ENCODE results near the gene GLS2. TPM values are rescaled to one million over a fixed set of nuclear protein-coding genes. Genes with fewer than 3 reads are reported as not detected.
A peak's percentile ranks its signal among the peaks of the same experiment; 100 is the strongest.
"Not testable (repeated sequence)": the region's sequence is repeated elsewhere in the genome, so short reads cannot be mapped to it uniquely, and the experiment has no call there.

The GLS2 gene
- total RNA-seq, 3 donors from 2014 or later = 0.51 to 1.5 (median 1.2) TPM

DNA sequence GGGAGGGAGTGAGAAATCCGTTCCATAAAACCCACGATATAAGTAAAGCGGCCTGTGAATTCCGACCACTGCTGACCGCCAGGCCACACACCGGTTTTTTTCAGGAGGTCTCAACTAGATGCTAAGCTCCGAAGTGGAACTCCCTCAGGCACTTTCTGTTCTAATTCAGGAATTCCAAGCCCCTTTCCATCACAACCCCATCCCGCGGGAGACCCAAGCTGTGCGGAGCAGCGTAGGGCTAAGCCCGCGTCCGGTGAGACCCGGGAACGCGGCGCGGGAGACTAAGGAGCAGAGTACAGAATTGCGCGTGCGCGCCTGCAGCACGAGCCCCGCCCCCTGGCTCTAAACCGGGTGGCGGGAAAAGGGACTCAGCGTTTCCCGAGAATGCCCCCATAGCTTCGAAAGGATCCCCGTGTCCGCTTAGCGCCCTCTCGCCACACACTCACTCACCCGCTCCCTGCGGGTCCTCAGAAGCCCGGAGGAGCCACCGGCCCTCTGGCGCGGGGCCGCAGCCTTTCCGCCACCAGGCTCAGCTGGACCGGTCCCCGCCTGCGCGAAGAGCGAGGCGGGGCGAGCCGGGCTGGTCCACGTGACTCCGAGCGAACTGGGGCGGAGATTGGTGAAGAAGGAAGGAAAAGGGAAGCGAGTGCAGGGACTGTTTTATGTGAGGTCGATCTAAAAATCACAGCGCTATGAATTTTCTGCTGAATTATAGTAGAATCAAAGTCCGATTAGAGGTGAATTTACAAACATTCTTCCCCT, 38.9 kb downstream of the GLS2 start, which contains the start of gene TIMELESS:
Gene TIMELESS (minus strand): TSS at position 567 of the 762 bp plus-strand sequence. CDS start 15,256 bp downstream, outside the sequence.
- Histone ChIP-seq H3K4me1 (ENCODE audit: low read depth) (peaks cover 5% of the 10 kb centered on the region), H3K36me3 (ENCODE audit: low read depth) (no peaks in the 10 kb centered on the region), H3K9me3 (no peaks in the 10 kb centered on the region), H3K4me3 (peak within 1 kb of the TSS; percentile 63)
- TF ChIP-seq, protein P1, sequence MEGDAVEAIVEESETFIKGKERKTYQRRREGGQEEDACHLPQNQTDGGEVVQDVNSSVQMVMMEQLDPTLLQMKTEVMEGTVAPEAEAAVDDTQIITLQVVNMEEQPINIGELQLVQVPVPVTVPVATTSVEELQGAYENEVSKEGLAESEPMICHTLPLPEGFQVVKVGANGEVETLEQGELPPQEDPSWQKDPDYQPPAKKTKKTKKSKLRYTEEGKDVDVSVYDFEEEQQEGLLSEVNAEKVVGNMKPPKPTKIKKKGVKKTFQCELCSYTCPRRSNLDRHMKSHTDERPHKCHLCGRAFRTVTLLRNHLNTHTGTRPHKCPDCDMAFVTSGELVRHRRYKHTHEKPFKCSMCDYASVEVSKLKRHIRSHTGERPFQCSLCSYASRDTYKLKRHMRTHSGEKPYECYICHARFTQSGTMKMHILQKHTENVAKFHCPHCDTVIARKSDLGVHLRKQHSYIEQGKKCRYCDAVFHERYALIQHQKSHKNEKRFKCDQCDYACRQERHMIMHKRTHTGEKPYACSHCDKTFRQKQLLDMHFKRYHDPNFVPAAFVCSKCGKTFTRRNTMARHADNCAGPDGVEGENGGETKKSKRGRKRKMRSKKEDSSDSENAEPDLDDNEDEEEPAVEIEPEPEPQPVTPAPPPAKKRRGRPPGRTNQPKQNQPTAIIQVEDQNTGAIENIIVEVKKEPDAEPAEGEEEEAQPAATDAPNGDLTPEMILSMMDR (IDR thresholded peaks at IDR 0.05) = no peak
- intact Hi-C loops (cut with DNase I, micrococcal nuclease) = no loop called here
- DNase-seq (peak; percentile 89 to 93 (median 93)), ATAC-seq (peak; percentile 99)

DNA sequence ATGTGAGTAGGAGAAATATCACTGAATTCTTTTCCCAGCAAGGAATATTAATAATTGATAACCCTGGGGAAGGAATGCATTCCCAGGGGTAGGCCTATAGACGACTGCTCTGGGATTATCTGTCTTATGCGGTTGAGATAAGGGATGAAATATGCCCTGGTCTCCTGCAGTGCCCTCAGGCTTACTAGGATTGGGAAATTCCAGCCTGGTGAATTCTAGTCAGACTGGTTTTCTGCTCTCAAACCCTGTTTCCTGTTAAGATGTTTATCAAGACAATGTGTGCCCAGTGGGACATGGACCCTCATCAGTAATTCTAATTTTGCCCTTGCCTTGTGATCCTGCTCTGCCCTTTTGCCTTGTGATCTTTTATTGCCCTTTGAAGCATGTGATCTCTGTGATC, 44.8 kb downstream of the GLS2 start:
- DNase-seq; ATAC-seq; H3K4me3 ChIP-seq; H3K4me1 ChIP-seq (ENCODE audit: low read depth); H3K9me3 ChIP-seq; intact Hi-C loops (cut with DNase I, micrococcal nuclease); H3K36me3 ChIP-seq (ENCODE audit: low read depth): not testable (repeated sequence)

DNA sequence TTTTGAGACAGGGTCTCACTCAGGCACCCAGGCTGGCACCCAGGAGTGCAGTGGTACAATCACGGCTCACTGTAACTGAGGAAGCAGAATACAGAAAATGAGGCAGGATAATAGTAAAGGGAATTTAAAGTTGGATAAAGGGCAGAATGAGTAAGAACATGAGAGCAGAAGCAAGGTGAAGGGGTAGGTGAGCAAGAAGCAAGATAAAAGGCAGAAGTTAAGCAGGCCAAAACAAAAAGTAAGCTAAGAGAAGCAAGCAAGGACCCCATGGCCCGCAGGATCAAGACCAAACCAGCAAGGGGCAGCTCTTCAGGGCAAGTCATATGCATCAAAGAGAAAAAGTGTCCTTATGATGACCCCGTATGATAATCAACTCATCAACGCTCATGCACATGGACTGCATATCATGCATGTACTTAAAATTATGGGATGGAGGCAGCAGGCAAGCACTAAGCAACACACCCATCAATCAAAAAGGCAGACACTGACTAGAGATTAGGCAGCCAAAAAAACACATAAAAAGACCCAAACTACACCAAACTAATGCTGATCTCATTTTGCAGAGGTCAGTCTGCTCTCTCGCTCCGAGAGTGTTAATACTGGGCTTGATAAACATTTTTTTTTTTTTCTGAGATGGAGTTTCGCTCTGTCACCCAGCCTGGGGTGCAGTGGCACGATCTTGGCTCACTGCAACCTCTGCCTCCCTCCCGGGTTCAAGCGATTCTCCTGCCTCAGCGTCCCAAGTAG, 50.4 kb downstream of the GLS2 start:
- ATAC-seq = no peak
- no peaks in the 10 kb centered on the region for H3K36me3 ChIP-seq (ENCODE audit: low read depth)
- DNase-seq = no peak
- no peak overlapping the region for H3K4me3 ChIP-seq
- TF ChIP-seq, protein P1 (IDR thresholded peaks at IDR 0.05) = no peak
- intact Hi-C loops (cut with DNase I, micrococcal nuclease) = no loop called here
- no peaks in the 10 kb centered on the region for H3K4me1 ChIP-seq (ENCODE audit: low read depth)
- H3K9me3 ChIP-seq = no peaks in the 10 kb centered on the region

DNA sequence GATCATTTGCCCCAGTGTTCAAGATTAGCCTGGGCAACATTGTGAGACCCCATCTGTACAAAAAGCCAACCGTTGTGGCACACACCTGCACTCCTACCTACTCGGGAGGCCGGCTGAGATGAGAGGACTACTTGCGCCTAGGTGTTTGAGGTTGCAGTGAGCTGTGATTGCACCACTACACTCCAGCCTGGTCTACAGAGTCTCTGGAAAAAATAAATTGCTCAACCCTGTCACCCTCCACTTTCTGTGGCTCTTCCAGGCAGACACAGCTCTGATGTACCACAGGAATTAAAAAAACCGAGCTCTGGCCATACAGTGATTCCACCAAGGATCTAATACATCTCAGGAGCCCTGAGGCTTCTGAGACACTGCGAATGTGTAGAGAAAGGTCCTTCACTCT, 53.1 kb downstream of the GLS2 start:
- TF ChIP-seq, protein P1 (IDR thresholded peaks at IDR 0.05) = no peak
- DNase-seq (no peak), ATAC-seq (no peak)
- H3K4me3 ChIP-seq = no peak overlapping the region
- no peaks in the 10 kb centered on the region for H3K36me3 ChIP-seq (ENCODE audit: low read depth)
- H3K4me1 ChIP-seq (ENCODE audit: low read depth) = no peaks in the 10 kb centered on the region
- H3K9me3 ChIP-seq = no peaks in the 10 kb centered on the region
- intact Hi-C loops (cut with DNase I, micrococcal nuclease) = no loop called here

DNA sequence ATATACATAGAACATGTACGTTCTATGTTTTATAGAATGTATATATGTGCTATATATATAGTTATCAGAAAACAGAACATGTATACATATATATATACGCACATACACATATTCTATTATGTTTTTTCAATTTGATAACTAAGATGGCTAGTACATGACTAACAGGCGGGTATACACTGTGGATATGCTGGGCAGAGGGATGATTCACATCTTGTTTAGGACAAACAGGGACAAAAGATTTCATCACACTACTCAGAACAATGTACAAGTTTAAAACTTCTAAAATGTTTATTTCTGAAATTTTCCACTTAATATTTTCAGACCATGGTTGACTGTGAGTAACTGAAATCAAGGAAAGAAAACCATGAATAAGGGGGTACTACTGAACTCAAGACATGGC, 56.1 kb downstream of the GLS2 start:
- intact Hi-C loops (cut with DNase I, micrococcal nuclease) = no loop called here
- ATAC-seq = no peak

More for the DNA sequence above, 56.1 kb downstream of the GLS2 start:
- no peak for DNase-seq
- Histone ChIP-seq H3K4me1 (ENCODE audit: low read depth) (no peaks in the 10 kb centered on the region), H3K9me3 (no peaks in the 10 kb centered on the region), H3K36me3 (ENCODE audit: low read depth) (no peaks in the 10 kb centered on the region), H3K4me3 (no peak overlapping the region)
- TF ChIP-seq, protein P1 (IDR thresholded peaks at IDR 0.05) = no peak

Measured in mucosa of descending colon (tissue), 3 donors.